HG02852 (cell line): Measurements from ENCODE around the gene ERBB2.
"Not testable (repeated sequence)": the region's sequence is repeated elsewhere in the genome, so short reads cannot be mapped to it uniquely, and the experiment has no call there.

ENCODE experiments used
- ATAC-seq: cut with Tn5 transposase; IDR thresholded peaks from one replicate; pipeline ENCODE4 v1.9.1; 2021; ENCODE audit warnings: mild to moderate bottlenecking, moderate library complexity; ENCODE audit not compliant: unreplicated experiment

The ERBB2 gene

GRCh38 chr17:39756380-39757079, 56.7 kb downstream of the ERBB2 start:
- no peak for ATAC-seq

- no peak for ATAC-seq
Measured at GRCh38 chr17:39757176-39757662, 57.4 kb downstream of the ERBB2 start.

GRCh38 chr17:39757931-39758873, 58.3 kb downstream of the ERBB2 start:
- ATAC-seq: no peak

GRCh38 chr17:39759204-39759603, 59.3 kb downstream of the ERBB2 start:
- no peak for ATAC-seq

- no peak for ATAC-seq
Measured at GRCh38 chr17:39761861-39762496, 62.1 kb downstream of the ERBB2 start.

GRCh38 chr17:39763051-39763820, 63.4 kb downstream of the ERBB2 start:
- no peak for ATAC-seq

- not testable (repeated sequence) for ATAC-seq
Measured at GRCh38 chr17:39764171-39764570, 64.3 kb downstream of the ERBB2 start.

GRCh38 chr17:39765175-39765574, 65.3 kb downstream of the ERBB2 start:
- ATAC-seq: no peak

GRCh38 chr17:39765766-39766165, 65.9 kb downstream of the ERBB2 start:
- no peak for ATAC-seq

GRCh38 chr17:39767147-39767546, 67.3 kb downstream of the ERBB2 start:
- no peak for ATAC-seq

- peak; percentile 71 for ATAC-seq
Measured at GRCh38 chr17:39769974-39770587, 70.2 kb downstream of the ERBB2 start.

GRCh38 chr17:39772415-39772814, 72.6 kb downstream of the ERBB2 start:
- ATAC-seq: no peak

GRCh38 chr17:39772987-39773934, 73.4 kb downstream of the ERBB2 start:
- ATAC-seq: no peak

GRCh38 chr17:39774047-39774446, 74.2 kb downstream of the ERBB2 start:
- no peak for ATAC-seq

- ATAC-seq: peak; percentile 36
Measured at GRCh38 chr17:39775031-39775430, 75.2 kb downstream of the ERBB2 start.

GRCh38 chr17:39776252-39776651, 76.4 kb downstream of the ERBB2 start:
- ATAC-seq: no peak

- peak; percentile 52 for ATAC-seq
Measured at GRCh38 chr17:39777534-39778365, 77.9 kb downstream of the ERBB2 start.
